Activated T-helper 2 cell treated with anti-CD3 and anti-CD28 coated beads, Interferon-gamma antibody, Interleukin-2, Interleukin-4, amounts not matched to agents 10 μg/mL and 5 μg/mL and 100 μg/mL, durations not matched to agents 14 hours and 24 hours and 36 hours (primary cell): ENCODE results near the gene NUP93. TPM values are rescaled to one million over a fixed set of nuclear protein-coding genes. Genes with fewer than 3 reads are reported as not detected.
"Not testable (repeated sequence)": the region's sequence is repeated elsewhere in the genome, so short reads cannot be mapped to it uniquely, and the experiment has no call there.

Source experiments
- DNase-seq: peaks from one replicate; pipeline ENCODE4 v3.0.0; 2021; ENCODE audit warnings: low spot score
- H3K27ac Mint-ChIP-seq: one replicate; pipeline ENCODE4 v1.8.0; 2021; ENCODE audit warnings: mixed read lengths
- H3K27me3 Mint-ChIP-seq: one replicate; pipeline ENCODE4 v1.8.0; 2021; ENCODE audit warnings: low read depth, mixed read lengths
- H3K36me3 Mint-ChIP-seq: one replicate; pipeline ENCODE4 v1.8.0; 2021; ENCODE audit warnings: low read depth, mixed read lengths
- H3K4me1 Mint-ChIP-seq: one replicate; pipeline ENCODE4 v1.8.0; 2021; ENCODE audit warnings: low read depth, mixed read lengths
- H3K4me3 Mint-ChIP-seq: one replicate; pipeline ENCODE4 v1.8.0; 2021; ENCODE audit warnings: low read depth, mild to moderate bottlenecking, moderate library complexity, mixed read lengths
- H3K9me3 Mint-ChIP-seq: one replicate; pipeline ENCODE4 v1.8.0; 2021; ENCODE audit warnings: mixed read lengths
- intact Hi-C: fragments of 100-400 bp; cut with micrococcal nuclease; formaldehyde crosslinking; loops from one replicate; pipeline ENCODE4 v1.15.1; 2023
- total RNA-seq: library from RNA; stranded (reverse); gene quantifications from 2 replicates; pipeline ENCODE4 v1.2.3, GENCODE V29; 2022

NUP93 gene
- total RNA-seq, 1 donor from 2014 or later: 149 TPM

DNA sequence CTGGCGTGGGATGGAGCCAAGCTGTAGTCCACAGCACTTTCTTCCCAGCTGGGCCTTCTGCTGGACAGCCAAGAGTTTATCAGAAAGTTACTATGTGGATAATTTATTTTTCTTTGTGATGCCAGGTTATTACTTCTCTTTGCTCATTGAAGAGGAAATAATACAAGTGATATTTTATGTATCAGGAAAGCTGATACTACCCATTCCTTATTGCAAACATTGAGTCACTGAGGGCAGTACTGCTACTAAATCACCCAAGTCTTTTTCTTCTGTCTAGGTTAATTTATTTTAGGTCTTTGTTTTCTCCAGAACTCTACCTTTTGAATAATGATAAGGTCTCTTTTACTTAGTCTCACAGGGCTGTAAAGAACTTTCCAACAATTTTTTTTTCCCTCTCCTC, 8.3 kb downstream of the NUP93 start:
- Mint-ChIP-seq H3K9me3 (no peaks in the 10 kb centered on the region), H3K27ac (no peak overlapping the region), H3K27me3 (no peaks in the 10 kb centered on the region), H3K4me3 (no peak overlapping the region), H3K4me1 (peaks cover 19% of the 10 kb centered on the region), H3K36me3 (peaks cover 14% of the 10 kb centered on the region)
- no peak for DNase-seq
- intact Hi-C loops: loop anchor here (10.0 kb wide), 1 partner anchor 197 kb away; the partner anchor contains the start of gene HERPUD1

DNA sequence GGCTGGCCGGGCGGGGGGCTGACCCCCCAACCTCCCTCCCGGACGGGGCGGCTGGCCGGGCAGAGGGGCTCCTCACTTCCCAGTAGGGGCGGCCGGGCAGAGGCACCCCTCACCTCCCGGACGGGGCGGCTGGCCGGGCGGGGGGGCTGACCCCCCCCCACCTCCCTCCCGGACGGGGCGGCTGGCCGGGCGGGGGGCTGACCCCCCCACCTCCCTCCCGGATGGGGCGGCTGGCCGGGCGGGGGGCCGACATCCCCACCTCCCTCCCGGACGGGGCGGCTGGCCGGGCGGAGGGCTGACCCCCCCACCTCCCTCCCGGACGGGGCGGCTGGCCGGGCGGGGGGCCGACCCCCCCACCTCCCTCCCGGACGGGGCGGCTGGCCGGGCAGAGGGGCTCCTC, 9.4 kb downstream of the NUP93 start:
- H3K27ac Mint-ChIP-seq, H3K27me3 Mint-ChIP-seq, H3K4me3 Mint-ChIP-seq, DNase-seq, H3K9me3 Mint-ChIP-seq: not testable (repeated sequence)
- Mint-ChIP-seq H3K36me3 (peaks cover 18% of the 10 kb centered on the region), H3K4me1 (peaks cover 21% of the 10 kb centered on the region)
- intact Hi-C loops: loop anchor here (10.0 kb wide), 1 partner anchor 195 kb away; the partner anchor contains the start of gene HERPUD1

DNA sequence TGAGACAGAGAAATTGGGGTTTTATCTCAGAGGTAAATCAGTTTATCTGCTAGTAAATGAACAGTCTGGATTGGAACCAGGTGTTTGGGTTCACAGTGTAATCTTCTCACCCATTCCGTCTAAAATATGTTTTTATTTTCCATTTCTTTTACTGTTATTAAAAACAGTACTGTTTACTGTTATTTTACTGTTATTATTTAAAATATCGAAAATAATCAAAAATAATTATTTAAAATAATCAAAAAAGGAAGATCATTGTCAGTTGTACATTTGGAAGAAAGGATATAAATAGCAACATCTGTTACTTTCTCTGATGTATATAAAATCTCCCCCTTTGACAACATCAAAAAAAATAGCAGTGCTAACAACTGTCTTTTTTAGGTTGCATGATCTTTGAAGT, 11.5 kb downstream of the NUP93 start:
- DNase-seq: no peak
- H3K4me3 Mint-ChIP-seq: no peak overlapping the region
- peaks cover 15% of the 10 kb centered on the region for H3K36me3 Mint-ChIP-seq
- H3K4me1 Mint-ChIP-seq: peaks cover 19% of the 10 kb centered on the region
- H3K27me3 Mint-ChIP-seq: no peaks in the 10 kb centered on the region
- intact Hi-C loops: no loop called here
- H3K9me3 Mint-ChIP-seq: no peaks in the 10 kb centered on the region
- no peak overlapping the region for H3K27ac Mint-ChIP-seq

DNA sequence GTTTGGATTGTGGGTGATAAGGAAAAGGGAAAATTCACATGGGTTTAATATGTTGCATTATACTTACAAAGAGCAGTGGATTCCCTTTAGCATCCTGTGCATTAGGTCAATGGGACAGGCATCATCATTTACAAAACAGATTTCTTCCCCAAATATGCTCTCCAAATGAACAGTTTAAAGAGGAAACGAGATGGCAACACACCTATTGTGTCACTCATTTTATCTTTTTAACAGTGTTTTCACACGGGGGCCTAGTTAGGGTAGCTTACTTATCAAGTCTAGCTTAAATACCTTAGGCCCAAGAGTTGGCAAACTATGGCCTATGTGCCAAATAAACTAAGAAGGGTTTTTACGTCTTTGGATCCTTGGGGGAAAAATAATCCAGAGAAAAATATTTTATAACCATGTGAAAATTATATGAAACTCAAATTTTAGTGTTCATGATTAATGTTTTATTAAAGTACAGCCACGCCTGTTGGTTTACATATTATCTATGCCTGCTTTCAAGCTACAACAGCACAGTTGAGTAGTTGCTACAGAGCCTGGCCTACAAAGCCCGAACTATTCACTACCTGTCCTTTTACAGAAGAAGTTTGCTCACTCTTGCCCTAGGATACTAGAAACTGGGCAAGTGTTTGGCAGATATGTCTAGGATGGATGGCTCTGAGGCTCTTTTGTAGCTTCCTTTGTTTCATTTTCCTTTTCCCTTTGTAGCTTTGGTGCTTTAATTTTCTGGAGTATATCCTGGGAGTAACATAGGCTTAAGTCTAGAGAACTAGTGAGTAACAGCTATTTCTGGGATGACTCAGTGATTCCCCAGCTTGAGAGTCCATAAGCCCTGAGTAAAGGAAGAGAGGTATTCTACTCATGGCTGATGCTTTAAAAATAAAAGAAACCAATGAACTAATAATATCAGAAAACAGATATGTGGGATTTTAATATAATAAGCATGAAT, 12.4 kb downstream of the NUP93 start:
- H3K9me3 Mint-ChIP-seq: no peaks in the 10 kb centered on the region
- intact Hi-C loops: no loop called here
- H3K4me3 Mint-ChIP-seq: no peak overlapping the region
- DNase-seq: no peak
- no peaks in the 10 kb centered on the region for H3K27me3 Mint-ChIP-seq
- no peak overlapping the region for H3K27ac Mint-ChIP-seq
- peaks cover 14% of the 10 kb centered on the region for H3K36me3 Mint-ChIP-seq
- peaks cover 16% of the 10 kb centered on the region for H3K4me1 Mint-ChIP-seq

DNA sequence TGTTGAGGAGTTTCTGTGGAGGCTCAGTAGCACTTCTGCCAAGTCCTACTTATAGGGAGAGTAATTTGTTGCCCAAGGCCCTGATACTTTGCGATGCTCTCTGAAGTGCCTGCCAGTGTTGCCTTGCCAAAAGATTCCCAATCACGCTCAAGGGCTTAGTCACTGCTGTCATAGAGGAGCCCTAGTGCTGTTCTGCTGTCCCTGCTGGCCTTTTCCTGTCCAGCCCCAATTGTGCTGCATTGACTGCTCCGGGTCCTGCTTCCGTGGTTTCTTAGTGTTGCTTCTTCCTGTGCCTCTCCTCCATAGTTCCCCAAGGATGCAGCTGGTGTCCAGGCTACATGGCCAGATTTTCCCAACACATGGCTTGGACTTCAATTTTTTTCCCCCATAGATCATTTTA, 13.9 kb downstream of the NUP93 start:
- Mint-ChIP-seq H3K27me3 (no peaks in the 10 kb centered on the region), H3K27ac (no peak overlapping the region), H3K4me1 (peaks cover 20% of the 10 kb centered on the region)

DNA sequence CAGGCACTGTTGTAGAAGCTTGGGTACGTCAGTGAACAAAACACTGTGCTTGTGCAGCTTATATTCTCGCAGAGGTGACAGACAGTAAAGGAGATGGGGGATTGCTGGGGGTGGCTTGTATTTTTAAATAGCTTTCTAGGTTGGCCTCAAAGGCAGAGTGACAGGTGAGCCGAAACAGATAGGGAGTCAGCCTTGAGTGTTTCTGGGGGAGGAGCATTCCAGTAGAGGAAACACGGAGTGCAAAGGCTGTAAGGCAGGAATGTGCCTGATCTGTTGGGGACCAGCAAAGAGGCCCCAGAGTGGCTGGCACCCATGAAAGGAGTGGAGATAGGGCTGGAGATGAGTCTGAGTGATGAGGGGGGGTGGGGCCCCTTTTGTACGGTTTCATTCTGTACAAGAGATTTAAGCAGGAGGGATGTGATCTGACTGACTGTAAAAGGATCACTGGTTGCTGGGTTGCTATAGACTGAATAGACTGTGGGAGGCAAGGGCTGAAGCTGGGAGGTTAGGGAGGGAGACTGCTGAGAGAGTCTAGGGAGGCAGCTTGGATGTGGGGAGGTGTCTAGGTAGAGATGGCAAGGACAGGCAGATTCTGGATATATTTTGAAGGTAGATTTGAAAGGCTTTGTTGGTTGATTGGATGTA, 15.2 kb downstream of the NUP93 start:
- Mint-ChIP-seq H3K9me3 (no peaks in the 10 kb centered on the region), H3K27me3 (no peaks in the 10 kb centered on the region), H3K36me3 (peaks cover 19% of the 10 kb centered on the region), H3K27ac (peak overlapping the region; percentile 1), H3K4me1 (peaks cover 24% of the 10 kb centered on the region), H3K4me3 (no peak overlapping the region)
- intact Hi-C loops: no loop called here
- no peak for DNase-seq

More for the DNA sequence above, 13.9 kb downstream of the NUP93 start:
- Mint-ChIP-seq H3K36me3 (peaks cover 13% of the 10 kb centered on the region), H3K9me3 (no peaks in the 10 kb centered on the region), H3K4me3 (no peak overlapping the region)
- intact Hi-C loops: no loop called here
- DNase-seq: no peak

DNA sequence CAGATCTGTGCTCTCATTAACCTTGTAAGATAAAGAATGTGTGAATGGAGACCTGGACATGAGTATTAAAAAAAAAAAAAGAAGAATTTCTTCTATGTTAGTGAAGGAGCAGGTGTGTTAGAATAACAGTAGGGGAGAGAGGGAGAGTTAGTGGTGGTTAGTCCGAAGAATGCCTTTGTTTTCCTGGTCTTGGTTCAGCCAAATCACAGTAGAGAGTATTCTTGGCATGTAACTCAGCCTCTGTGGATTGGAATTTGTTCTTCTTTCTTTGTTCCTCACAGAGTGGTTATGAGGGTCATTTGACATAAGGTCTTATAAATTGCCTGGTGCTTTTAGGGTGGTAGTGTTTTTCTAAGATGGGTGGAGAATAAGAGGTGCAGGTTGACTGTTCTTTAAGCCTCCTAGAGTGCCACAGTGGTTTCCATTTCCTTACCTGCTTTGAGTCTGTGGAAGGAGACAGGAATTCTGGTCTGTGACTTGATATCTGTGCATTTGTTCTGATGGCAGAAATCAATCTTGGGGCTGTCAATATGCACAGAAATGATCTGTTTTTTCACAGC, 17.6 kb downstream of the NUP93 start:
- Mint-ChIP-seq H3K9me3 (no peaks in the 10 kb centered on the region), H3K27me3 (no peaks in the 10 kb centered on the region), H3K4me3 (no peak overlapping the region), H3K36me3 (peaks cover 36% of the 10 kb centered on the region), H3K27ac (no peak overlapping the region), H3K4me1 (peaks cover 15% of the 10 kb centered on the region)
- no peak for DNase-seq
- intact Hi-C loops: no loop called here

DNA sequence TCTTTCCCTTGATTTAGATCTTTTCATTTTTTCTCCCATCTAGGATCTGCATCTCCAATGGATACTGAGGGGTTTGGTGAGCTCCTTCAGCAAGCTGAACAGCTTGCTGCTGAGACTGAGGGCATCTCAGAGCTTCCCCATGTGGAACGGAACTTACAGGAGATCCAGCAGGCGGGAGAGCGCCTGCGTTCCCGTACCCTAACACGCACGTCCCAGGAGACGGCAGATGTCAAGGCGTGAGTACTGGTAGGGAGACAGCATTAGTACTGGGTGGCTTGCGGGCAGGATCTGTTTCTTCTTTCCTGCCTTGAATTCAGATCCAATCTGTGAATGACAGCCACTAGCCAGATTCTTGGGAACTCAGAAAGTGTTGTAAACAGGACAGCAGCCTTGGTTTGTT, 18.3 kb downstream of the NUP93 start:
- Mint-ChIP-seq H3K27me3 (no peaks in the 10 kb centered on the region), H3K27ac (no peak overlapping the region), H3K4me3 (no peak overlapping the region), H3K36me3 (peaks cover 42% of the 10 kb centered on the region), H3K4me1 (peaks cover 13% of the 10 kb centered on the region), H3K9me3 (no peaks in the 10 kb centered on the region)
- intact Hi-C loops: no loop called here
- DNase-seq: no peak

DNA sequence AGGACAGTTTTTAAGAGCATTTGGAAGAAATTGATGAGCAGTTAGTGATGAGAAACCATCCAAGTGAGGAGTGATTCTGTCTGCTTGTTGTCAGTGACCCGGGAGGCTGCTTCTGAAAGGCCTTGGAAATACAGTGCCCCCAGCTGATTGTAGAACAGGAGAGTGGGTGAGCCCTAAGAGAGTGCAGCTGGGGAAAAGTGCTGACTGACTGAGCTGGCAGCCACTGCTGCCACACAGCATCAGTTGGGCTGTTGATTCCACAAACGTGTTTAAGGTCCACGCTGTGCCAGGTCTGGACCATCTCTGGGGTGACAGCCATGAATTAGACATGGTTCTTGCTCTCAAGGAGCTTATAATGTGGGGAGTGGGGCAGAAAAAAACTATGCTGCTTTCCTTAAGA, 18.9 kb downstream of the NUP93 start:
- peak overlapping the region; percentile 4 for H3K27ac Mint-ChIP-seq
- DNase-seq: no peak
- H3K4me1 Mint-ChIP-seq: peaks cover 13% of the 10 kb centered on the region
- H3K36me3 Mint-ChIP-seq: peaks cover 49% of the 10 kb centered on the region
- H3K4me3 Mint-ChIP-seq: no peak overlapping the region
- peaks cover 5% of the 10 kb centered on the region for H3K9me3 Mint-ChIP-seq
- intact Hi-C loops: no loop called here
- no peaks in the 10 kb centered on the region for H3K27me3 Mint-ChIP-seq

DNA sequence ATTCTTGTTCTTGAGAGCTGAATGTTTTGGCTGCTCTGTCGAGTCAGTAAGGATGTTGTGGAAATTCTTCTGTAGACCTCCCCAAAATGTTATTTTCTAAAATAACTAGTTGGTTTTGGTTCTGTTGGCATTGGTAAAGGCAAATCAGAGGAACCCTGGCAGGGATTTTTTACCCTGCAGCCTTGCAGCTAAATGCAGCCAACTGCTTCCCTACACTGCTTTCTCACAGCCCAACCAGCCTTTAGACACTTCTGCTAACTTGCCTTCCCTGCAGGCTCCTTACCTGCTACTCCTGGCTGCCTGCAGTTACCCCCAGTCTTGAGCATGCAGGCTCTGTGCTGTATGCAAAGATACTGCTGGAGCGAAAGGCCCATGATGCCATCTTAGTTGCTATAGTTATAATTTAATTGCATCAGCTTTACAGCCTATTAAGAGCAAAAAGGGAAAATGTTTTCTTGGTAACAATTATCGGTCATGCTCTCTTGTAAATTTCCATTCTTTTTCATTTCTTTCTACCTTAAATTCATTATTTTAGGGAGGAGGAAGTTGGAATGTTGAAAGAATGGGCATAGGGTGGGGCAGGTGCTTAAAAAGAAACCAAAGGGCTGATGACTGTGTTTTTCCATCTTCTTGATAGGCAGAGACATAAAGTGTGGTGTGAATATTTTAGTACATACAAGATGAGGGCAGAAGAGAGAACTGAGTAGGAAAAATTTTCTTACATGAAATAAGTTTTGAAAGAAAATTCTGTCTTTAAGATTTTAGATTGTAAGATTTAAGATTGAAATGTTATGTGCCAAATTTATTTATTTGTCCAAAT, 20.0 kb downstream of the NUP93 start:
- Mint-ChIP-seq H3K9me3 (peaks cover 12% of the 10 kb centered on the region), H3K4me1 (peaks cover 11% of the 10 kb centered on the region), H3K36me3 (peaks cover 54% of the 10 kb centered on the region), H3K4me3 (no peak overlapping the region), H3K27ac (no peak overlapping the region), H3K27me3 (no peaks in the 10 kb centered on the region)
- intact Hi-C loops: no loop called here
- no peak for DNase-seq

DNA sequence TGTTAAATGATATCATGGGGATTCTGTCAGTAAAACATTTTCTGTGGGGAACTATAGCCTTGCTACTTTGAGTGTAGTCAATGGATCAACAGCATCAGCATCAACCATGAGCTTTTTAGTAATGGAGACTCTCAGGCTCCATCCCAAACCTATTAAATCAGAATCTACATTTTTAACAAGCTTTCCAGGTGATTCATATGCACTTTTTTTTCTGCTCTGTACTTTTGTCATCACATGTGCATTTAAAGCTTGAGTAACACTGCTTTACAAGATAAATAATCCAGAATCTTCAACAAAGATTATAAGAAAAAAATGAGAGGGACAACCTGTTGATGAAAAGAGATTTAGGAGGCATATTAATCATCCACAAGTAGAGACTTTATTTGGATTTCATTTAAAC, 23.5 kb downstream of the NUP93 start:
- H3K36me3 Mint-ChIP-seq: peaks cover 74% of the 10 kb centered on the region
- peaks cover 7% of the 10 kb centered on the region for H3K4me1 Mint-ChIP-seq
- DNase-seq: no peak
- H3K9me3 Mint-ChIP-seq: peaks cover 17% of the 10 kb centered on the region
- no peaks in the 10 kb centered on the region for H3K27me3 Mint-ChIP-seq
- H3K27ac Mint-ChIP-seq: no peak overlapping the region
- intact Hi-C loops: no loop called here
- H3K4me3 Mint-ChIP-seq: no peak overlapping the region

DNA sequence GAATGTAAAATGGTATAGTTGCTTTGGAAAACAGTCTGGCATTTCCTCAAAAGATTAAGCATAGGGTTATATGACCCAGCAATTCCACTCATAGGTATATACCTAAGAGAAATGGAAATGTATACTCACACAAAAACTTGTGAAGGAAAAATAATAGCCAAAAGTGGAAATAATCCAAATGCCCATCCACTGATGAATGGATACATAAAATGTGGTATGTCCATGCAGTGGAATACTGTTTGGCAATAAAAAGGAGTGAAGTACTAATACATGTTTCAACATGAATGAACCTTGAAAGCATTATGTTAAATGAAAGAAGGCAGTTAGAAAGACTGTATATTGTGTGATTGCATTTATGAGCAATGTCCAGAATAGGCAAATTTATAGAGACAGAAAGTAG, 25.1 kb downstream of the NUP93 start:
- no peaks in the 10 kb centered on the region for H3K27me3 Mint-ChIP-seq
- intact Hi-C loops: no loop called here
- H3K9me3 Mint-ChIP-seq: peaks cover 17% of the 10 kb centered on the region
- DNase-seq: no peak
- no peak overlapping the region for H3K27ac Mint-ChIP-seq
- H3K36me3 Mint-ChIP-seq: peaks cover 76% of the 10 kb centered on the region
- H3K4me1 Mint-ChIP-seq: peaks cover 1% of the 10 kb centered on the region
- H3K4me3 Mint-ChIP-seq: no peak overlapping the region
